Hepatocyte (in vitro differentiated cells): ENCODE data around the gene DPH1. TPM values are rescaled to one million over a fixed set of nuclear protein-coding genes. Genes with fewer than 3 reads are reported as not detected.

Experiments
- DNase-seq: peaks from one replicate; pipeline ENCODE4 v3.0.0-alpha.2; 2016; ENCODE audit warnings: low spot score
- H2AFZ ChIP-seq: fragments of 200-600 bp; sonication (generic); 2 replicates; pipeline ENCODE4 v1.6.0; 2016; ENCODE audit warnings: antibody characterized with exemption, mild to moderate bottlenecking
- H3K27ac ChIP-seq: fragments of 200-600 bp; sonication (generic); 2 replicates; pipeline ENCODE4 v1.5.1; 2016; ENCODE audit warnings: mild to moderate bottlenecking
- H3K27me3 ChIP-seq: fragments of 200-600 bp; sonication (generic); 2 replicates; pipeline ENCODE4 v1.6.1; 2016
- H3K36me3 ChIP-seq: fragments of 200-600 bp; sonication (generic); replicated peaks from 2 replicates; pipeline ENCODE4 v1.5.1; 2016; ENCODE audit warnings: low read depth; ENCODE audit not compliant: insufficient read depth
- H3K4me1 ChIP-seq: fragments of 200-600 bp; sonication (generic); 2 replicates; pipeline ENCODE4 v1.5.1; 2016; ENCODE audit warnings: mild to moderate bottlenecking, moderate library complexity; ENCODE audit not compliant: insufficient read depth
- H3K4me2 ChIP-seq: fragments of 200-600 bp; sonication (generic); 2 replicates; pipeline ENCODE4 v1.6.0; 2016
- H3K4me3 ChIP-seq: fragments of 200-600 bp; sonication (generic); 2 replicates; pipeline ENCODE4 v1.5.1; 2016; ENCODE audit warnings: mild to moderate bottlenecking
- H3K79me2 ChIP-seq: fragments of 200-600 bp; sonication (generic); 2 replicates; pipeline ENCODE4 v1.6.0; 2017; ENCODE audit warnings: mild to moderate bottlenecking
- H3K9me2 ChIP-seq: fragments of 200-600 bp; sonication (generic); replicated peaks from 2 replicates; pipeline ENCODE4 v1.6.0; 2017; ENCODE audit warnings: mild to moderate bottlenecking; ENCODE audit not compliant: insufficient read depth
- H3K9me3 ChIP-seq: fragments of 200-600 bp; sonication (generic); 2 replicates; pipeline ENCODE4 v1.5.1; 2016; ENCODE audit warnings: low read depth, mild to moderate bottlenecking
- H4K20me1 ChIP-seq: fragments of 200-600 bp; sonication (generic); 2 replicates; pipeline ENCODE4 v1.6.0; 2016; ENCODE audit warnings: mild to moderate bottlenecking; ENCODE audit not compliant: insufficient read depth, poor library complexity, severe bottlenecking
- EZH2 ChIP-seq: fragments of 200-600 bp; sonication (generic); IDR thresholded peaks from 2 replicates; pipeline ENCODE4 v1.6.1; 2016; ENCODE audit warnings: antibody characterized with exemption, mild to moderate bottlenecking, borderline replicate concordance
- EZH2phosphoT487 ChIP-seq: fragments of 200-600 bp; sonication (generic); IDR thresholded peaks from one replicate; pipeline ENCODE4 v1.6.1; 2018; ENCODE audit warnings: antibody characterized with exemption, mild to moderate bottlenecking, low read depth, moderate library complexity; ENCODE audit not compliant: unreplicated experiment, severe bottlenecking
- WGBS: methylation state at CpG from one replicate; pipeline ENCODE4 v1.1.6; 2016; ENCODE audit warnings: low lambda C conversion rate; ENCODE audit errors: missing lambda C conversion rate; 5-methylcytosine and 5-hydroxymethylcytosine counted together
- polyA plus RNA-seq: library from polyadenylated mRNA; unstranded; fragments of >200 nt; fragmentation: Nextera tagmentation; extraction: Ambion mirVana; gene quantifications from 2 replicates; pipeline ENCODE4 v1.2.1, GENCODE V29; 2016
- total RNA-seq: library from RNA; depleted of rRNA; stranded (reverse); fragments of >200 nt; gene quantifications from 2 replicates; pipeline ENCODE4 v1.2.3, GENCODE V29; 2014
- TF ChIP-seq, protein P1 (sequence below): fragments of 200-600 bp; sonication (generic); IDR thresholded peaks from 2 replicates; pipeline ENCODE4 v1.5.1; 2016; ENCODE audit warnings: antibody characterized with exemption, mild to moderate bottlenecking; ENCODE audit not compliant: poor library complexity

Gene DPH1
- total and polyA plus RNA-seq, 2 experiments from 2014 or later, result 27.8 to 45.2 TPM

- peaks cover 61% of the 10 kb centered on the region for H3K4me1 ChIP-seq
- H3K36me3 ChIP-seq, result no peaks in the 10 kb centered on the region
- H2AFZ ChIP-seq, result no peak overlapping the region
- no peak for DNase-seq
- no peaks in the 10 kb centered on the region for H3K9me2 ChIP-seq
- no peak overlapping the region for H3K4me2 ChIP-seq
- TF ChIP-seq EZH2phosphoT487 (no peak), EZH2 (no peak)
- TF ChIP-seq, protein P1, sequence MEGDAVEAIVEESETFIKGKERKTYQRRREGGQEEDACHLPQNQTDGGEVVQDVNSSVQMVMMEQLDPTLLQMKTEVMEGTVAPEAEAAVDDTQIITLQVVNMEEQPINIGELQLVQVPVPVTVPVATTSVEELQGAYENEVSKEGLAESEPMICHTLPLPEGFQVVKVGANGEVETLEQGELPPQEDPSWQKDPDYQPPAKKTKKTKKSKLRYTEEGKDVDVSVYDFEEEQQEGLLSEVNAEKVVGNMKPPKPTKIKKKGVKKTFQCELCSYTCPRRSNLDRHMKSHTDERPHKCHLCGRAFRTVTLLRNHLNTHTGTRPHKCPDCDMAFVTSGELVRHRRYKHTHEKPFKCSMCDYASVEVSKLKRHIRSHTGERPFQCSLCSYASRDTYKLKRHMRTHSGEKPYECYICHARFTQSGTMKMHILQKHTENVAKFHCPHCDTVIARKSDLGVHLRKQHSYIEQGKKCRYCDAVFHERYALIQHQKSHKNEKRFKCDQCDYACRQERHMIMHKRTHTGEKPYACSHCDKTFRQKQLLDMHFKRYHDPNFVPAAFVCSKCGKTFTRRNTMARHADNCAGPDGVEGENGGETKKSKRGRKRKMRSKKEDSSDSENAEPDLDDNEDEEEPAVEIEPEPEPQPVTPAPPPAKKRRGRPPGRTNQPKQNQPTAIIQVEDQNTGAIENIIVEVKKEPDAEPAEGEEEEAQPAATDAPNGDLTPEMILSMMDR, result no peak
- H3K9me3 ChIP-seq, result no peaks in the 10 kb centered on the region
- peaks cover 3% of the 10 kb centered on the region for H3K79me2 ChIP-seq
- H4K20me1 ChIP-seq, result no peaks in the 10 kb centered on the region
- no peaks in the 10 kb centered on the region for H3K27me3 ChIP-seq
- WGBS, result 30% methylated on average over 5 of the region's 5 CpGs
- H3K4me3 ChIP-seq, result no peak overlapping the region
- H3K27ac ChIP-seq, result peak overlapping the region; percentile 92
Observed at GRCh38 chr17:2085648-2085949, 55.6 kb downstream of the DPH1 start.

DNA sequence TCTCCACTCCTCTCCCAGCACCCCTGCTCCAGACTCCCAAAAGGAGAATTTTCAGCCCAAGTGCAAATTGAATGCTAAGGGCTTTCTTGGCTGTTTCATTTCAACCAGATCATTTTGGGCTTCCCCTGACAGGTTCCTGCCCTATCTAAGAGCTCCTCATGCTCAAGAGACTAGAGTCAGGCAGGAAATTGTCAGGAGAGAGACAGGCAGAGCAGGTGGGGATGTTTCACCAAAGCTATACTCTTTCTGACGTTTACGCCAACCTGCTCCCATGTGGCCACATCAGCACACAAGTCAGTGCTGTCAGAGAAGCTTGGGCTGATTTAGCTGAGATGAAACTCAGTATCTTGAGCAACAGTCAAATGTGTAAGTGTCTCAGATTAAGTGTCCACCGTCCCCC, 56.4 kb downstream of the DPH1 start:
- H3K4me2 ChIP-seq, result no peak overlapping the region
- no peaks in the 10 kb centered on the region for H3K27me3 ChIP-seq
- DNase-seq, result no peak
- H2AFZ ChIP-seq, result no peak overlapping the region
- peak overlapping the region; percentile 92 for H3K27ac ChIP-seq
- peaks cover 3% of the 10 kb centered on the region for H3K79me2 ChIP-seq
- no peaks in the 10 kb centered on the region for H3K9me3 ChIP-seq
- H3K4me3 ChIP-seq, result no peak overlapping the region
- no peaks in the 10 kb centered on the region for H3K36me3 ChIP-seq
- H4K20me1 ChIP-seq, result no peaks in the 10 kb centered on the region
- 83% methylated on average over 3 of the region's 3 CpGs for WGBS
- H3K9me2 ChIP-seq, result no peaks in the 10 kb centered on the region
- peaks cover 64% of the 10 kb centered on the region for H3K4me1 ChIP-seq
- no peak for TF ChIP-seq EZH2phosphoT487
- TF ChIP-seq, protein P1, result no peak
- TF ChIP-seq EZH2, result no peak

- Histone ChIP-seq H3K27me3 (no peaks in the 10 kb centered on the region), H3K4me1 (peaks cover 53% of the 10 kb centered on the region), H3K4me2 (no peak overlapping the region), H3K27ac (no peak overlapping the region), H3K36me3 (no peaks in the 10 kb centered on the region), H3K9me2 (no peaks in the 10 kb centered on the region), H2AFZ (no peak overlapping the region), H4K20me1 (no peaks in the 10 kb centered on the region), H3K9me3 (no peaks in the 10 kb centered on the region), H3K4me3 (no peak overlapping the region), H3K79me2 (peaks cover 3% of the 10 kb centered on the region)
- TF ChIP-seq EZH2phosphoT487, result no peak
- no peak for DNase-seq
- 87% methylated on average over 10 of the region's 10 CpGs for WGBS
Observed at GRCh38 chr17:2087597-2088211, 57.8 kb downstream of the DPH1 start.

DNA sequence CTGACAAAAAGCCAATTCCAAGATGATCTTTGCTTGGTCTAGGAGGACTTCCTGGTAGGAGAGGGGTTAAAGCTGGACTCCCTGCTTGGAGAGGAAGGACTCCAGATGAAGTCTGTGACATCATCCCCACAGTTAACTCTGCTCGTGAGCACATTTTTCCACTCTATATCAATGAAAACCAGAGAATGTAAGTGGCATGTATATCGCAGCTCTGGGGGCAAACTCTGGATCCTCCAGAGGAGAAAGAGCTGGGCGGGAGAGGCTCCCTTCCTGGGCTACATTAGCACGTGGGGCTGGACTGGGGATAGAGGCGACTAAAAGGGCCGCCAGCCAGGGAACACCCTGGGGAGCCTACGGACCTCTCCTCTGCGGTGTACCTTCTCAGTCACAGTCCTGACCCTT, 59.1 kb downstream of the DPH1 start:
- whole genome bisulfite sequencing, result 45% methylated on average over 8 of the region's 8 CpGs
- Histone ChIP-seq H3K4me1 (peaks cover 41% of the 10 kb centered on the region), H3K9me2 (no peaks in the 10 kb centered on the region), H3K27ac (peak overlapping the region; percentile 90), H3K79me2 (peaks cover 3% of the 10 kb centered on the region), H2AFZ (no peak overlapping the region), H3K4me2 (peak overlapping the region; percentile 73), H4K20me1 (no peaks in the 10 kb centered on the region), H3K9me3 (no peaks in the 10 kb centered on the region), H3K36me3 (no peaks in the 10 kb centered on the region), H3K4me3 (no peak overlapping the region), H3K27me3 (no peaks in the 10 kb centered on the region)
- no peak for TF ChIP-seq EZH2
- no peak for TF ChIP-seq EZH2phosphoT487
- TF ChIP-seq, protein P1, result no peak
- DNase-seq, result no peak
